Epithelial cell of proximal tubule (primary cell): ENCODE results near the gene TNFAIP3. TPM values are rescaled to one million over a fixed set of nuclear protein-coding genes. Genes with fewer than 3 reads are reported as not detected.
"Not testable (repeated sequence)": the region's sequence is repeated elsewhere in the genome, so short reads cannot be mapped to it uniquely, and the experiment has no call there.

ENCODE experiments used
- DNase-seq: peaks from one replicate; pipeline ENCODE4 v3.0.0-alpha.2; 2011; ENCODE audit warnings: low read depth
- H3K4me3 ChIP-seq: 2 replicates; pipeline ENCODE4 v1.5.1; 2011; ENCODE audit warnings: low read depth, mild to moderate bottlenecking, low read length
- total RNA-seq: library from RNA; depleted of rRNA; stranded (reverse); fragments of >200 nt; gene quantifications from 2 replicates; pipeline ENCODE4 v1.2.3, GENCODE V29; 2015
- TF ChIP-seq, protein P1 (sequence below): conservative IDR thresholded peaks from 2 replicates; pipeline ENCODE4 v1.5.1; 2012; ENCODE audit warnings: low read depth, mild to moderate bottlenecking, low read length

Gene TNFAIP3
- total RNA-seq, 1 donor from 2014 or later: 13.6 TPM

DNA sequence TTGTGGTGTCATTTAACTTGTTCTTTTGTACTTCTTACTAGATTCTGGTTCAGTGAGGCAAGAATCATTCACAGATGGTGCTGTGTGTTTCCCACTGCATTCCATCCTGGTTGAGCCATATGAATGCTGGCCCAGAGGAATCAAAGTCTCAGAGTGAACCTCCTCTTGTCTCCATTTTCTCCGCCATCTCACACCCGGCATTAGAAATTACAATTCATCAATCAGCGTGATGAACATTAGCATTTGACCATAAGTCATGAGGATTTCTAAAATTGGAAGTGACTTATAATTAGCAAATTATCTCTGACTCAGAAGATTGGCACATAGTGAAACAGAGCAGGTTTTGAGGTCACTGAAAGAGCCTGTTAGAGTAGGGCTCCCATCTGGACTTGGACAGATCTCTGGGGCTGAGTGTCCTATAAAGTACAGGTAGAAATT, 25.2 kb downstream of the TNFAIP3 start:
- no peak for DNase-seq
- no peak overlapping the region for H3K4me3 ChIP-seq
- TF ChIP-seq, protein P1, sequence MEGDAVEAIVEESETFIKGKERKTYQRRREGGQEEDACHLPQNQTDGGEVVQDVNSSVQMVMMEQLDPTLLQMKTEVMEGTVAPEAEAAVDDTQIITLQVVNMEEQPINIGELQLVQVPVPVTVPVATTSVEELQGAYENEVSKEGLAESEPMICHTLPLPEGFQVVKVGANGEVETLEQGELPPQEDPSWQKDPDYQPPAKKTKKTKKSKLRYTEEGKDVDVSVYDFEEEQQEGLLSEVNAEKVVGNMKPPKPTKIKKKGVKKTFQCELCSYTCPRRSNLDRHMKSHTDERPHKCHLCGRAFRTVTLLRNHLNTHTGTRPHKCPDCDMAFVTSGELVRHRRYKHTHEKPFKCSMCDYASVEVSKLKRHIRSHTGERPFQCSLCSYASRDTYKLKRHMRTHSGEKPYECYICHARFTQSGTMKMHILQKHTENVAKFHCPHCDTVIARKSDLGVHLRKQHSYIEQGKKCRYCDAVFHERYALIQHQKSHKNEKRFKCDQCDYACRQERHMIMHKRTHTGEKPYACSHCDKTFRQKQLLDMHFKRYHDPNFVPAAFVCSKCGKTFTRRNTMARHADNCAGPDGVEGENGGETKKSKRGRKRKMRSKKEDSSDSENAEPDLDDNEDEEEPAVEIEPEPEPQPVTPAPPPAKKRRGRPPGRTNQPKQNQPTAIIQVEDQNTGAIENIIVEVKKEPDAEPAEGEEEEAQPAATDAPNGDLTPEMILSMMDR: no peak

DNA sequence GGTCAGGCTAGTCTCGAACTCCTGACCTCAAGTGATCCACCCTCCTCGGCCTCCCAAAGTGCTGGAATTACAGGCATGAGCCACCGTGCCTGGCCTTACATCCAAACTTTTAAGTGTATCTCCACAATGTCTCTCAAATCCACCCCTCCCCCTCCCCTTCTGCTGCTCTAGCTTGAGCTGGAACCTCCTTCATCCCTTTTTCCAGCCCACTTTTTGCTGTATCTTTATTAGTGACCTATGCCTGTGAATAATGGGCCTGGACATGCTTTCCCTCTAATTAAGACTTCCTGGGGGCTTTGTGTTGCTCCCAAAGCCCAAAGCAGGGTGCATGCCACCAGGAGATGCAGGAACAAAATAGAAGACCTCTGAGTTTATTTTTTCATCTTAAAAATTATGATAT, 26.1 kb downstream of the TNFAIP3 start:
- TF ChIP-seq, protein P1: no peak
- H3K4me3 ChIP-seq: no peak overlapping the region
- DNase-seq: no peak

DNA sequence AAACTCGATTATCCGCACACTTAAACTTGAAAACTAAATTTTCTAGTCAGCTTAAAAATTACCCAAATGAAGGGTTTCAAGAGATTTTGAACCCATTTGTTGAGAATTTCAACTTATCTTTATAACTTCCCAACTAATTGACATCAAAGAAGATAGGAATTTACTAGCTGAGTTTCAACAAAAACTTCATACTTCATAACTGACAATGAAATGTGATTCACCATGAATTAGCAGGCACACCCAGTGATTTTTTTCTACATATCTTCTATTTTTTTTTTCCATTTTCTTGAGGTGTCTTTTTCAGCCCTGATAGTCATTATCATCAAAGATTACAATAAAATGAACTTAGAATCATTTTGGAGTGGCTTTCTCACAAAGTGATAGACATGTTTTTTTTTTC, 26.7 kb downstream of the TNFAIP3 start:
- no peak for DNase-seq
- H3K4me3 ChIP-seq: no peak overlapping the region

DNA sequence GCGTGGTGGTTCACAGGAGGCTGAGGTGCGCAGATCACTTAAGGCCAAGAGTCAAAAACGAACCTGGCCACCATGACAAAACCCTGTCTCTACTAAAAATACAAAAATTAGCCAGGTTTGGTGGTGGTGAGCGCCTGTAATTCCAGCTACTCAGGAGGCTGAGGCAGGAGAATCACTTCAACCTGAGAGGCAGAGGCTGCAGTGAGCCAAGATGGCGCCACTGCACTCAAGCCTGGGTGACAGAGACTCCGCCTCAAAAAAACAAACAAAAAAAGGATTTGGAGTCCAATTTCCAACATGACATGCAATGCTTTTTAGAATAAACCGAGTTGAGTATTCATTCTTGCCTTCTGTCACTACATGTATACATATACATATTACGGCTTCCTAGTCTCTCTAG, 27.3 kb downstream of the TNFAIP3 start:
- not testable (repeated sequence) for DNase-seq, H3K4me3 ChIP-seq

More for the DNA sequence above, 26.7 kb downstream of the TNFAIP3 start:
- TF ChIP-seq, protein P1: no peak

DNA sequence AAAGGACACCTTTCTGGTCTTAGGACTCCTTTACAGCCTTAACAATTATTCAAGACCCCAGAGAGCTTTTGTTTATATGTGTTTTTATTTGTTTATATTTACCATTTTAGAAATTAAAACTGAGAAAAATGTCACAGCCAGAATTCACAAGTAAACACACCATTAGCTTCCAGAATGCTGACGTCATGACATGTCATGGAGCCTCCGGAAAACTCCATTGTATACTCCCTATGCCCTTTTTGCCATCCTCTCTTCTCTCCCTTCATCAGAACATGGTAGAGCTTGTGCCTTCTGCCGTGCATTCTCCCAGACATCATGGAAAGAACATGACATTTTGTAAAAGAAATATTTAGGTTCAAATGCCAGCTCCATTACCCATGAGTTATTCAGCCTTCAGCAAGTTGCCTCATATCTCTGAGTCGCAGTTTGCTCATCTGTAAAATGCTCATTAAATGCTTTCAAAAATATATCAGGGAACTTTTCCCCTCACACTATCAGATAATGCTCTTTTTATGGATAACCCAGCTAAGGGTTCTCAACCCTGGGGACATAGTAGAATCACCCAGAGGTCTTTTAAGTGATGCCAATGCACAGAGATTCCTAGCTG, 27.8 kb downstream of the TNFAIP3 start:
- H3K4me3 ChIP-seq: no peak overlapping the region
- peak; percentile 75 for DNase-seq
- TF ChIP-seq, protein P1: no peak

DNA sequence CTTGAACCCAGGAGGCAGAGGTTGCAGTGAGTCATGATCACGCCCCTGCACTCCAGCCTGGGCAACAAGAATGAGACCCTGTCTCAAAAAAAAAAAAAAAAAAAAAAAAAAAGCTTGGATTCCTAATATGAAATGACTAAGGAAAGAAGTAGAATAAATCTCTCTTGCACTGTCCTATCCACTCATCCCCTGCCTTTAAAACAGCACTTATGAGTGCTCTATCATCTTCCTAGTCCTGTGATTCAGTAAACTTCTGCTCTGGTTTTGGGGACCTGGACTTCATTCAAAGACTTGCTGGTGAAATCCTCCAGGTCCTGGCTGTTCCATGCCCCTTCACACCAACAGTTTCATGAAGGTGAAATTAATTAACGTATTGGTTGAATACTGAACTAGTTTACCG, 29.6 kb downstream of the TNFAIP3 start:
- TF ChIP-seq, protein P1: no peak
- DNase-seq: no peak
- H3K4me3 ChIP-seq: no peak overlapping the region

DNA sequence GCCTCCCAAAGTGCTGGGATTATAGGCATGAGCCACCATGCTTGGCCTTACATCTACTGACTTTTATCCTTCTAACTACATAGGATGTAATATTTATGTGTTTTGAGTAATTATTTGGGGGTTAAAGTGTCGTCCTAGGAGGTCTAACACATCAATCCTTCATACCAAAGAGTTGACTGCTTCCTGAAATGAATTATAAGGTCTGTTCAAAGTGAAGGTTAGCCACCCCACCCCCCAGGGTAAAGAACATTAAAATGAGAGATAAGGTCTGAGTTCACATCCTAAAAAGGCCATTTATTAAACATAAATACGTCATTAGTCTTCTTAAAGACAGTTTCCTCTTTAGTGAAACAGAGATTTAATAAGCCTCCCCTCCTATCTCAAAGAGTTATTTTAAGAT, 33.8 kb downstream of the TNFAIP3 start:
- no peak for DNase-seq
- no peak overlapping the region for H3K4me3 ChIP-seq
- TF ChIP-seq, protein P1: no peak

DNA sequence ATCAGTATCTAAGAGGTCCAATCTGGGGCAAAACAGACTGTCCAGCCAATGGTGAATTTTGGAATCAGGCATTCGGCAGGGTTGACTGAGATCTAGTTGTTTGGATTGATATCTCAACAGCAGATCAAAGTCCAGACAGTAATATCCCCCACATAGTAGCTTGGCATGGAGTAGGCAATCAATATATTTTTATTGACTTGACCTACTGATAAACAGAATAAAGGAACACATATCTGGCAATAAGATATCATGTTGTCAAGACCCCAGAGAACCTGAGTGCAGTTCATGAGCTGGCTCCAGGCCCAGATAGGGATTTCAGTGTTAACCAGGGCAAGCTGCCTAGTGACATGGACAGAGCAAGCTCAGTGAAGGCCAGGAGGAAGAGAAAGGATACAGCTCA, 34.4 kb downstream of the TNFAIP3 start:
- TF ChIP-seq, protein P1: no peak
- no peak overlapping the region for H3K4me3 ChIP-seq
- DNase-seq: no peak
